GM12873 (cell line): ENCODE measurements around the gene TP53BP1.

Experiments
- TF ChIP-seq, protein P1 (sequence below): IDR thresholded peaks from 2 replicates; pipeline ENCODE4 v1.5.1; 2012; ENCODE audit warnings: low read depth, mild to moderate bottlenecking, moderate library complexity, low read length, control low read depth; ENCODE audit not compliant: insufficient read depth; ENCODE audit errors: missing control alignments

The TP53BP1 gene

DNA sequence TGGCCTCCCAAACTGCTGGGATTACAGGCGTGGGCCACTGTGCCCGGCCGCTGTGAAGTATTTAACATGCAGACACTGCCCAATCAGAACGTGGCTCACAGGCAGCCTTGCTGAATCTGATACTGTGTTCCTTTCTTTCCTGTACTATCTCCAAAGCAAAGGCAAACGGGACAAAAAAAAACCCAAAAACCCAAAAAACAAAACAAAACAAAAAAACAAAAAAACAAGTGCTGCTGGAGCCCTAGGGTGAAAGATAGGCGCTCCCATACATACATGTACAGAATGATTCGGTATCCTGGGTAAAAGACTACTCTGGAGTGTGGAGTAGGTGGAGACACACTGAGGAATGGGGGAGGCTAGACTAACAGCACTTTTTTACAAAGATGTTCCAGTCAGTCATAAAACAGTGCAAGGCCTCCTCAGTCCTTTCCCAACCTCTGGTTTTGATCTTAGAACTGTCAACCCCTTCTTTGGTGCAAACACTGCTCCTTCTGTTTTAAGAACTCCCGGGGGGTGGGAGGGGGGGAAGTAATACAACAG, 16.8 kb upstream of the TP53BP1 start:
- TF ChIP-seq, protein P1, sequence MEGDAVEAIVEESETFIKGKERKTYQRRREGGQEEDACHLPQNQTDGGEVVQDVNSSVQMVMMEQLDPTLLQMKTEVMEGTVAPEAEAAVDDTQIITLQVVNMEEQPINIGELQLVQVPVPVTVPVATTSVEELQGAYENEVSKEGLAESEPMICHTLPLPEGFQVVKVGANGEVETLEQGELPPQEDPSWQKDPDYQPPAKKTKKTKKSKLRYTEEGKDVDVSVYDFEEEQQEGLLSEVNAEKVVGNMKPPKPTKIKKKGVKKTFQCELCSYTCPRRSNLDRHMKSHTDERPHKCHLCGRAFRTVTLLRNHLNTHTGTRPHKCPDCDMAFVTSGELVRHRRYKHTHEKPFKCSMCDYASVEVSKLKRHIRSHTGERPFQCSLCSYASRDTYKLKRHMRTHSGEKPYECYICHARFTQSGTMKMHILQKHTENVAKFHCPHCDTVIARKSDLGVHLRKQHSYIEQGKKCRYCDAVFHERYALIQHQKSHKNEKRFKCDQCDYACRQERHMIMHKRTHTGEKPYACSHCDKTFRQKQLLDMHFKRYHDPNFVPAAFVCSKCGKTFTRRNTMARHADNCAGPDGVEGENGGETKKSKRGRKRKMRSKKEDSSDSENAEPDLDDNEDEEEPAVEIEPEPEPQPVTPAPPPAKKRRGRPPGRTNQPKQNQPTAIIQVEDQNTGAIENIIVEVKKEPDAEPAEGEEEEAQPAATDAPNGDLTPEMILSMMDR: no peak

DNA sequence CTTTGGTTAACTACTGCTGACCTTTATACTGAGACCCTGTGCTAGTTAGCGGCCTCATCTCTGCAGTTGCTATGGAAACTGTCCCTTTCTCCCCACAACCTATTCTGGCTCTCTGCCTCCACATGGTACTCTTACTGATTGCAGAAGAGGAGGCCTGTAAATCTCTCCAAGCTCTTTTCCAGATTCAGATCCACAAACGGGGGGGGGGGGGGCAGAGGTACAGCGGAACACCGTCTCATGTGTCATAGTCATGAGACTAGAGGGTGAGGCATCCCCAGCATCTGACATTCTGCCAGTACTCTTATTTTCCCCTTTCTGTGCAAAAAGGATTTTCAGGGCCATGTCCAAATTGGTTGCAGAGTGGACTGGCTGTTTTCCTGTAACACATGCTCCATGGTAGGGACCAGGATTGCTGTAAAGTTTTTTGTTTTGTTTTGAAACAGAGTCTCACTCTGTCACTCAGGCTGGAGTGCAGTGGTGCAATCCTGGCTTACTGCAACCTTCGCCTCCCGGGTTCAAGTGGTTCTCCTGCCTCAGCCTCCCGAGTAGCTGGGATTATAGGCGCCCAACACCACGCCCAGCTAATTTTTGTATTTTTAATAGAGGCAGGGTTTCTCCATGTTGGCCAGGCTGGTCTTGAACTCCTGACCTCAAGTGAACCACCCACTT, 16.2 kb upstream of the TP53BP1 start:
- TF ChIP-seq, protein P1: no peak

DNA sequence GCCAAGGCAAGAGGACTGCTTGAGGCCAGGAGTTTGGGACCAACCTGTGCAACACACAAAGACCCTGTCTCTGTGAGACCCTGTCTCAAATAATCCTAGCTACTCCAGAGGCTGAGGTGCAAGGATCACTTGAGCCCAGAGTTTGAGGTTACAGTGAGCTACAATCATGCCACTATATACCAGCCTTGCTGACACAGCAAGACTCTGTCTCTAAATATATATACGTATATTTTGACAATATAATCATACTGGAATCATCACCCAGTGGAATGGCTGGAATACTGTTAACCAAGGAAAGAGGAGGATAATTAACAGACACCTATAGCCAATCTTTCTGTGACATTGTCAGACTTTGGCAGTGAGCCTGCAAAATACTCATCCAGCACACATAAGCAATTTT, 15.5 kb upstream of the TP53BP1 start:
- TF ChIP-seq, protein P1: no peak

DNA sequence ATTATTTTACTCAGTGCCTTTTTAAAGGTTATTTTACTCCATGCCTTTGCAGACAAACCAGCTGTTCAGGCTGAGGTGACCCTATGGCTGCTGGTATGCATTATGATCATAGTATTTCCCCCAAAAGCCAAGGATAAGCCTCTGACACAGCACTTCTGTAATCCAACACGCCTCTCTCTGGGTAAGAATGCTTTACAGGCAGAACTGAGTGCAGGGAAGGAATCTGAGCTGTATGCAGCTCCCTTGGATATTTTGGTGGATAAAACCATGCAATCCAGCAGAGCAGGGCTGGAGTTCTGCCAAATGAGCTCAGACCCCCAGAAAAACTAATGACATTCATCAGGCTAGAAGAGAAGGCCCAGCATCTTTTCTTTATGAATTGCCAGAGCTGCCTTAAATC, 12.8 kb upstream of the TP53BP1 start:
- TF ChIP-seq, protein P1: no peak

DNA sequence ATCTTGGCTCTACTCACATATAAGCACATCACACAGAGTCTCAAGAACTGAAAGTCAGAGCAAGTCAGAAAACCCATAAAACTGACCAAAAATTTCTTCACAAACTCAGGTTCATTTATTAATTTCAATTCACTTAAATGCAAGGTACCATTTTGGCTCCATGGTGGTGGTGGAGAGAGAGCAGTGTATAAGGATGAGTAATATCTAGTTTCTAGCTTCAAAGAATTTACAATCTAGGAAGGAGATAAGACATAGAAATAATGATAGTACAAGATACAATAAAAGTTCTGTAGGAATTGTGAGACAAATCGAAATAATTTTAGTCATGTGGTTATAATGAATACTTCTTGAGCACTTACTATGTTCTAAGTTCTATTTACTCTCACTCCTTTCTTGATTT, 6.7 kb upstream of the TP53BP1 start:
- TF ChIP-seq, protein P1: no peak

DNA sequence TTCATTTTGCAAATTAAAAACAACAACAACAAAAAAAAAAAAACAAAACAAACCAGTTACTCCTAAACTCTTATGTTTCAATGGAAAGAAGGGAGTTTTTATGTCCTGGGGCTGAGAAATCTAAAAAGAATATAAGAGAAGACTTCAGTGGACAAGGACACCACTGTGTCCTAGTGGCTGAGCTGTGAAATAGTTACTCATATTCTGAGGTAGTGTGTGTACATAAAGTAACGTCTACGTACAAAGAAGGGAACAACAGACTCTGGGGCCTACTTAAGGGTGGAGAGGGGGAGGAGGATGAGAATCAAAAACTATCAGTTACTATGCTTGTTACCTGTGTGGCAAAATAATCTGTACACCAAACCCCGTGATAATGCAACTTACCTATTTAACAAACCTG, 6.0 kb upstream of the TP53BP1 start:
- TF ChIP-seq, protein P1: no peak

DNA sequence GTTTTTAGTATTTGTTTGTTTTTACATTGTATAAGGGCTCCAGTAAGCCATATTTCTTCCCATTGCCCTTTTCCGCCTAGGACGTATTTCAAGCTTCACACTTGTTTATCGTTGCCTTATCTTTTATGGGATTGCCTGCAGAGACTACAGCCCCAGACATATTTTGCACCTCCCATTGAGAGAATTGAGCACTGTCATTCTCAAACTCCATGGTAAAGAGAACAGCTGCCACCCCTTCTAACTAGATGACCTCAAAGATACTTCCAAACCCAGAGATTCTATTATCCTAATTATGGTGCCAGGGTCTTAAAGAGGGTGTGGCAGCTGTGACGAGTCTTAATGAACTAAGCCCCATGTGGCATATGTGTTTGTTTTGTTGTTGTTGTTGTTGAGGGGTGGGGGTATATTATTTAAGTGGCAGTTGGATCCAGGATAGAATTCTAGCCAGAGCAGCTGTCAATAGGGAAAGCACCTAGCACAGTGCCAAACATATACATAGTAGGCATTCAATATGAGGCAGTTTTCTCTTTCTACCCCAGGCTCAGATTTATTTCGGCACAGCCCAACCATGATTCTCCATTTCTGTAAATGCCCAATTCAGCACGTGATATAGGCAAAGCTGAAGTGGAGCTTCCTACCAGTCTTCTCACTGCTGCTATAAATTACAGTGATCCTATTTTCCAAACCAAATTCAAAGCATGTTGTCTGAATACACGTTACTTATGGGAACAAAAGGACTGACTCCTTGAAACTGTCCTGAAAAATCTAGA, 932 bp upstream of the TP53BP1 start:
- TF ChIP-seq, protein P1: no peak
